Epithelial cell of prostate (primary cell): Measurements from ENCODE around the gene RRAGC.
"Not testable (repeated sequence)": the region's sequence is repeated elsewhere in the genome, so short reads cannot be mapped to it uniquely, and the experiment has no call there.

Source experiments
- DNase-seq: peaks from one replicate; pipeline ENCODE4 v3.0.0-alpha.2; 2011; ENCODE audit warnings: low read depth, low spot score
- H3K27ac ChIP-seq: fragments of 450-650 bp; 2 replicates; pipeline ENCODE4 v1.5.1; 2017; ENCODE audit warnings: mild to moderate bottlenecking

RRAGC gene

GRCh38 chr1:38860454-38860795, 853 bp upstream of the RRAGC start:
- DNase-seq = no peak
- peak overlapping the region; percentile 91 for H3K27ac ChIP-seq

- peak; percentile 78 for DNase-seq
- peak overlapping the region; percentile 91 for H3K27ac ChIP-seq
Observed at GRCh38 chr1:38858833-38859560, 575 bp downstream of the RRAGC start.

- no peak overlapping the region for H3K27ac ChIP-seq
- no peak for DNase-seq
Observed at GRCh38 chr1:38852780-38853179, 6.8 kb downstream of the RRAGC start.

- DNase-seq = no peak
- H3K27ac ChIP-seq = no peak overlapping the region
Observed at GRCh38 chr1:38848071-38848470, 11.5 kb downstream of the RRAGC start.

GRCh38 chr1:38846210-38846609, 13.4 kb downstream of the RRAGC start:
- no peak for DNase-seq

GRCh38 chr1:38845088-38845487, 14.5 kb downstream of the RRAGC start:
- H3K27ac ChIP-seq, DNase-seq: not testable (repeated sequence)

More at GRCh38 chr1:38846210-38846609, 13.4 kb downstream of the RRAGC start:
- no peak overlapping the region for H3K27ac ChIP-seq

- no peak overlapping the region for H3K27ac ChIP-seq
- DNase-seq = no peak
Observed at GRCh38 chr1:38840281-38840680, 19.3 kb downstream of the RRAGC start.

- no peak overlapping the region for H3K27ac ChIP-seq
- DNase-seq = no peak
Observed at GRCh38 chr1:38839363-38839762, 20.2 kb downstream of the RRAGC start.

GRCh38 chr1:38836316-38836715, 23.3 kb downstream of the RRAGC start:
- not testable (repeated sequence) for DNase-seq, H3K27ac ChIP-seq

GRCh38 chr1:38834937-38835827, 24.4 kb downstream of the RRAGC start:
- peak; percentile 46 for DNase-seq
- no peak overlapping the region for H3K27ac ChIP-seq

GRCh38 chr1:38834221-38834782, 25.3 kb downstream of the RRAGC start:
- DNase-seq = no peak
- H3K27ac ChIP-seq = no peak overlapping the region

- no peak for DNase-seq
- no peak overlapping the region for H3K27ac ChIP-seq
Observed at GRCh38 chr1:38833146-38833545, 26.4 kb downstream of the RRAGC start.

- DNase-seq = no peak
- no peak overlapping the region for H3K27ac ChIP-seq
Observed at GRCh38 chr1:38832370-38832734, 27.2 kb downstream of the RRAGC start.

GRCh38 chr1:38831731-38832369, 27.7 kb downstream of the RRAGC start:
- no peak overlapping the region for H3K27ac ChIP-seq
- DNase-seq = no peak

GRCh38 chr1:38829368-38829767, 30.2 kb downstream of the RRAGC start:
- no peak overlapping the region for H3K27ac ChIP-seq
- no peak for DNase-seq

GRCh38 chr1:38827318-38827717, 32.3 kb downstream of the RRAGC start:
- no peak for DNase-seq
- H3K27ac ChIP-seq = no peak overlapping the region

GRCh38 chr1:38826886-38827285, 32.7 kb downstream of the RRAGC start:
- no peak overlapping the region for H3K27ac ChIP-seq
- DNase-seq = no peak

GRCh38 chr1:38826262-38826661, 33.3 kb downstream of the RRAGC start:
- DNase-seq = no peak

GRCh38 chr1:38820860-38821259, 38.7 kb downstream of the RRAGC start:
- no peak overlapping the region for H3K27ac ChIP-seq

More at GRCh38 chr1:38826262-38826661, 33.3 kb downstream of the RRAGC start:
- H3K27ac ChIP-seq = no peak overlapping the region

GRCh38 chr1:38819516-38819915, 40.1 kb downstream of the RRAGC start:
- DNase-seq = no peak
- H3K27ac ChIP-seq = no peak overlapping the region

More at GRCh38 chr1:38820860-38821259, 38.7 kb downstream of the RRAGC start:
- no peak for DNase-seq

- no peak overlapping the region for H3K27ac ChIP-seq
- no peak for DNase-seq
Observed at GRCh38 chr1:38819040-38819439, 40.5 kb downstream of the RRAGC start.
